ENCODE measurements around the gene CCBE1.
A peak's percentile ranks its signal among the peaks of the same experiment; 100 is the strongest.

Gene CCBE1

DNA sequence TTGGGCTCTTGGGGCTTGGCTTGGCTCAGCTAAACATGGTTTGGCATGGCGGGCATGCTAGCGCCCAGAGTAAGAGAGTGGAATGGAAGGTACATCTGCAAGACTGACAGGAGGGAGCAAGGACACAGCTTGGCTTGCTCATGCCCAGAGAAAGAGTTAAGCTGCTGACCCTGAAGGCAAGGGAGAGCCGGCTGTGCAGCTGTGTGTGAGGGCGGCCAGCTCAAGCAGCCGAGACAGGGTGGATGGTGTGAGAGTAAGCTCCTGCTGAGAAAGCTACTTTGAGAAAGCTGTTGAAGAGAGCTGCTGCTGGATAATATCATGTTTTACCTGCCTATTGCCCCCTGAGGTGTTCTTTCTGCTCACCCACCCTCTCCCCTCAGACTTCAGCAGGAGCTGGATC, 135.6 kb downstream of the CCBE1 start:
- Histone ChIP-seq H2BK120ac (ENCODE audit: low read depth, low read length) (no peak overlapping the region), H3K27ac (replicated peaks; ENCODE audit: low read length) (no peak overlapping the region), H2BK15ac (ENCODE audit: low read length) (no peak overlapping the region), H3K4ac (ENCODE audit: low read length) (no peak overlapping the region), H3K18ac (ENCODE audit: low read length) (no peak overlapping the region), H2BK5ac (ENCODE audit: low read length) (no peak overlapping the region), H3K4me2 (ENCODE audit: insufficient read depth, low read length, poor library complexity, severe bottlenecking) (no peak overlapping the region), H3K23ac (ENCODE audit: low read depth, low read length, poor library complexity) (no peak overlapping the region), H2AFZ (ENCODE audit: low read length) (no peak overlapping the region), H3K4me3 (ENCODE audit: low read length in 2 of 2) (no peak overlapping the region), H4K91ac (ENCODE audit: low read depth, low read length, poor library complexity) (no peak overlapping the region), H4K8ac (ENCODE audit: low read depth, low read length) (no peak overlapping the region), H3K9me3 (replicated peaks in 1 of 2; ENCODE audit: control insufficient read depth in 2 of 2, insufficient read depth in 1 of 2, low read depth in 1 of 2, low read length in 2 of 2) (no peaks in the 10 kb centered on the region), H3K36me3 (replicated peaks in 1 of 2; ENCODE audit: control insufficient read depth in 2 of 2, insufficient read depth in 2 of 2, low read length in 2 of 2) (no peaks in the 10 kb centered on the region), H3K27me3 (ENCODE audit: control insufficient read depth in 3 of 3, insufficient read depth in 3 of 3, low read depth in 1 of 3, low read length in 3 of 3) (peaks cover 0 to 19% (median 0%) of the 10 kb centered on the region in 3 experiments), H3K9ac (ENCODE audit: low read depth, low read length, poor library complexity) (no peak overlapping the region), H2BK12ac (ENCODE audit: low read length) (no peak overlapping the region), H2AK5ac (ENCODE audit: low read depth, low read length) (no peak overlapping the region), H3K79me1 (ENCODE audit: low read depth, low read length) (no peaks in the 10 kb centered on the region), H3K14ac (ENCODE audit: low read length) (no peak overlapping the region), H3K4me1 (ENCODE audit: control insufficient read depth in 2 of 2, insufficient read depth in 1 of 2, low read depth in 1 of 2, low read length in 2 of 2) (no peaks in the 10 kb centered on the region)
- DNase-seq (ENCODE audit: low spot score), result no peak
- no CpG with 5 or more reads among the region's 5 CpGs for WGBS, 2 donors (ENCODE audit: extremely low coverage in 2 of 2, insufficient read length in 2 of 2, insufficient replicate concordance in 1 of 2)

- H4K91ac ChIP-seq (ENCODE audit: low read depth, low read length, poor library complexity), result no peak overlapping the region
- H3K4me3 ChIP-seq (ENCODE audit: low read length in 2 of 2), result no peak overlapping the region
- no peak overlapping the region for H2BK5ac ChIP-seq (ENCODE audit: low read length)
- no peak overlapping the region for H3K4ac ChIP-seq (ENCODE audit: low read length)
- H2BK12ac ChIP-seq (ENCODE audit: low read length), result no peak overlapping the region
- no peak overlapping the region for H2AFZ ChIP-seq (ENCODE audit: low read length)
- no peak overlapping the region for H3K9ac ChIP-seq (ENCODE audit: low read depth, low read length, poor library complexity)
- no peaks in the 10 kb centered on the region for H3K79me1 ChIP-seq (ENCODE audit: low read depth, low read length)
- H3K27me3 ChIP-seq (ENCODE audit: control insufficient read depth in 3 of 3, insufficient read depth in 3 of 3, low read depth in 1 of 3, low read length in 3 of 3), result peaks cover 0 to 16% (median 0%) of the 10 kb centered on the region in 3 experiments
- WGBS, 2 donors (ENCODE audit: extremely low coverage in 2 of 2, insufficient read length in 2 of 2, insufficient replicate concordance in 1 of 2), result no CpG with 5 or more reads among the region's 7 CpGs
- H3K18ac ChIP-seq (ENCODE audit: low read length), result no peak overlapping the region
- no peak overlapping the region for H4K8ac ChIP-seq (ENCODE audit: low read depth, low read length)
- no peak overlapping the region for H3K27ac ChIP-seq (replicated peaks; ENCODE audit: low read length)
- H2BK15ac ChIP-seq (ENCODE audit: low read length), result no peak overlapping the region
- H3K9me3 ChIP-seq (replicated peaks in 1 of 2; ENCODE audit: control insufficient read depth in 2 of 2, insufficient read depth in 1 of 2, low read depth in 1 of 2, low read length in 2 of 2), result no peaks in the 10 kb centered on the region
- DNase-seq (ENCODE audit: low spot score), result no peak
- H3K4me1 ChIP-seq (ENCODE audit: control insufficient read depth in 2 of 2, insufficient read depth in 1 of 2, low read depth in 1 of 2, low read length in 2 of 2), result no peaks in the 10 kb centered on the region
- no peaks in the 10 kb centered on the region for H3K36me3 ChIP-seq (replicated peaks in 1 of 2; ENCODE audit: control insufficient read depth in 2 of 2, insufficient read depth in 2 of 2, low read length in 2 of 2)
- no peak overlapping the region for H3K23ac ChIP-seq (ENCODE audit: low read depth, low read length, poor library complexity)
- no peak overlapping the region for H3K14ac ChIP-seq (ENCODE audit: low read length)
- no peak overlapping the region for H3K4me2 ChIP-seq (ENCODE audit: insufficient read depth, low read length, poor library complexity, severe bottlenecking)
- H2BK120ac ChIP-seq (ENCODE audit: low read depth, low read length), result no peak overlapping the region
- no peak overlapping the region for H2AK5ac ChIP-seq (ENCODE audit: low read depth, low read length)
Measured at GRCh38 chr18:59560556-59560955, 136.7 kb downstream of the CCBE1 start.

DNA sequence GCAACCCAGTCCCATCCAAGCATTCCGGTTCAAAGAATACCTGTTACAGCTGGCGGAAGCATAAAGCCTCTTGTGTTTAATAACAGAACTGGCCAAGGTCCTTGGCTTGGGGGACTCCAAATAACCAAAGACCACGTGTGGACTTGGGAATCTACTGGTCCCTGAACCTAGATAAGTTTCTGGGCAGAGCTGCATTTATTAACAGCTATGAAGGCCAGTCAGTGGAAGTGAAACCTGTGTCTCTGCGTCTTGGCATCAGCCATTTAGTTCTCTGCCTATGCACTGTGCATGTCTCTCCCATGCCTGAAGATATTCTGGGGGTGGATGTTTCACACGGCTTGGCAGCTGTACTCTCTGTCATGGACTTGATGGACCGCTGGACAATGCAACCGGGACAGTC, 137.7 kb downstream of the CCBE1 start:
- Histone ChIP-seq H3K27me3 (ENCODE audit: control insufficient read depth in 3 of 3, insufficient read depth in 3 of 3, low read depth in 1 of 3, low read length in 3 of 3) (peaks cover 0 to 16% (median 0%) of the 10 kb centered on the region in 3 experiments), H2BK15ac (ENCODE audit: low read length) (no peak overlapping the region)

DNA sequence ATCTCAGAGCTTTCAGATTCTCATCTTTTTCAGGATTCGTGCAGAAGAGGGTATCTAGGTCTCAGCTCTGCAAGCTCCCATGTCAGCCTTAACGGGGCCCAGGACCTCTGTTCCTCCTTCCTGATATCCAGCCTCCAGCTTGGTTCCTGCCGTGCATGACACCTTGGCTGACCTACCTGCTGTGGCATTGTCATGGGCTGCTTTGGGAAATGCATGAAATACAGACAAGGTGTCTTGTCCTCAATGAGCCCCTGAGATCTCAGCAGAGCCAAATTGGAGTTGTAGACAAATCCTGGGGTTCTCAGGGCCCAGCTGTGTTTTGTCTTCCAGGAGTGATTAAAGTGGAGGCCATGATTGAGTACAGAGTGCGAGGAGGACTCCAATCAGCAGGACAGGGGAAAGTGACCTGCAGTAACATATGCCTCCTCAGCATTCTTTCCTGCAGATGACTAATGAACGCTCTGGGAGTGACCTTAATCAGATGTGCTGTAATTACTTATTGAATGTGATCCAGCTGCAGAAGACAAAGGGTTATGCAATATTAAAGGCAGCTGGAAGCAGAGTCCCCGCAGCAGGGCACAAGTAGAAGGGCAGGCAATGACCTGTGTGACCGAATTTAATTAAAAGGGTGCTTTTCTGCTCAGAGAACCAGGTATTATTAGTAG, 141.1 kb downstream of the CCBE1 start:
- Histone ChIP-seq H2BK120ac (ENCODE audit: low read depth, low read length) (no peak overlapping the region), H2AFZ (ENCODE audit: low read length) (no peak overlapping the region), H2BK12ac (ENCODE audit: low read length) (no peak overlapping the region), H3K36me3 (replicated peaks in 1 of 2; ENCODE audit: control insufficient read depth in 2 of 2, insufficient read depth in 2 of 2, low read length in 2 of 2) (no peaks in the 10 kb centered on the region), H3K9ac (ENCODE audit: low read depth, low read length, poor library complexity) (no peak overlapping the region), H3K79me1 (ENCODE audit: low read depth, low read length) (no peaks in the 10 kb centered on the region), H3K4me2 (ENCODE audit: insufficient read depth, low read length, poor library complexity, severe bottlenecking) (no peak overlapping the region), H2BK15ac (ENCODE audit: low read length) (no peak overlapping the region), H3K9me3 (replicated peaks in 1 of 2; ENCODE audit: control insufficient read depth in 2 of 2, insufficient read depth in 1 of 2, low read depth in 1 of 2, low read length in 2 of 2) (no peaks in the 10 kb centered on the region), H3K23ac (ENCODE audit: low read depth, low read length, poor library complexity) (no peak overlapping the region), H3K4me1 (ENCODE audit: control insufficient read depth in 2 of 2, insufficient read depth in 1 of 2, low read depth in 1 of 2, low read length in 2 of 2) (no peaks in the 10 kb centered on the region), H3K4me3 (ENCODE audit: low read length in 2 of 2) (peak overlapping the region in 1 of 2 donors; percentile 53), H2AK5ac (ENCODE audit: low read depth, low read length) (no peak overlapping the region), H3K4ac (ENCODE audit: low read length) (no peak overlapping the region), H3K27me3 (ENCODE audit: control insufficient read depth in 3 of 3, insufficient read depth in 3 of 3, low read depth in 1 of 3, low read length in 3 of 3) (peaks cover 0 to 6% (median 0%) of the 10 kb centered on the region in 3 experiments), H3K18ac (ENCODE audit: low read length) (no peak overlapping the region), H4K8ac (ENCODE audit: low read depth, low read length) (no peak overlapping the region), H3K14ac (ENCODE audit: low read length) (no peak overlapping the region), H4K91ac (ENCODE audit: low read depth, low read length, poor library complexity) (no peak overlapping the region), H2BK5ac (ENCODE audit: low read length) (no peak overlapping the region), H3K27ac (replicated peaks; ENCODE audit: low read length) (no peak overlapping the region)
- no peak for DNase-seq (ENCODE audit: low spot score)
- no CpG with 5 or more reads among the region's 7 CpGs for WGBS, 2 donors (ENCODE audit: extremely low coverage in 2 of 2, insufficient read length in 2 of 2, insufficient replicate concordance in 1 of 2)

More for the DNA sequence above, 137.7 kb downstream of the CCBE1 start:
- H2AFZ ChIP-seq (ENCODE audit: low read length), result no peak overlapping the region
- no peaks in the 10 kb centered on the region for H3K4me1 ChIP-seq (ENCODE audit: control insufficient read depth in 2 of 2, insufficient read depth in 1 of 2, low read depth in 1 of 2, low read length in 2 of 2)
- no peak overlapping the region for H3K4ac ChIP-seq (ENCODE audit: low read length)
- H4K8ac ChIP-seq (ENCODE audit: low read depth, low read length), result no peak overlapping the region
- no peak overlapping the region for H3K9ac ChIP-seq (ENCODE audit: low read depth, low read length, poor library complexity)
- no peak overlapping the region for H3K18ac ChIP-seq (ENCODE audit: low read length)
- H3K36me3 ChIP-seq (replicated peaks in 1 of 2; ENCODE audit: control insufficient read depth in 2 of 2, insufficient read depth in 2 of 2, low read length in 2 of 2), result no peaks in the 10 kb centered on the region
- H2BK120ac ChIP-seq (ENCODE audit: low read depth, low read length), result no peak overlapping the region
- H3K27ac ChIP-seq (replicated peaks; ENCODE audit: low read length), result no peak overlapping the region
- no peaks in the 10 kb centered on the region for H3K9me3 ChIP-seq (replicated peaks in 1 of 2; ENCODE audit: control insufficient read depth in 2 of 2, insufficient read depth in 1 of 2, low read depth in 1 of 2, low read length in 2 of 2)
- no peak overlapping the region for H3K14ac ChIP-seq (ENCODE audit: low read length)
- WGBS, 2 donors (ENCODE audit: extremely low coverage in 2 of 2, insufficient read length in 2 of 2, insufficient replicate concordance in 1 of 2), result no CpG with 5 or more reads among the region's 7 CpGs
- no peaks in the 10 kb centered on the region for H3K79me1 ChIP-seq (ENCODE audit: low read depth, low read length)
- no peak overlapping the region for H2BK12ac ChIP-seq (ENCODE audit: low read length)
- no peak overlapping the region for H2AK5ac ChIP-seq (ENCODE audit: low read depth, low read length)
- H3K23ac ChIP-seq (ENCODE audit: low read depth, low read length, poor library complexity), result no peak overlapping the region
- no peak overlapping the region for H2BK5ac ChIP-seq (ENCODE audit: low read length)
- H3K4me3 ChIP-seq (ENCODE audit: low read length in 2 of 2), result no peak overlapping the region
- H4K91ac ChIP-seq (ENCODE audit: low read depth, low read length, poor library complexity), result no peak overlapping the region
- no peak overlapping the region for H3K4me2 ChIP-seq (ENCODE audit: insufficient read depth, low read length, poor library complexity, severe bottlenecking)
- no peak for DNase-seq (ENCODE audit: low spot score)
